K562 (cell line): Measurements from ENCODE around the gene ZNF24. TPM values are rescaled to one million over a fixed set of nuclear protein-coding genes. Genes with fewer than 3 reads are reported as not detected.

Source experiments
- BHLHE40 ChIP-seq: IDR thresholded peaks from 2 replicates; pipeline ENCODE4 v1.6.1; 2011; ENCODE audit warnings: low read length, improper control_type of control experiment
- CBX8 ChIP-seq: fragments of 200-600 bp; sonication (generic); IDR thresholded peaks from 2 replicates; pipeline ENCODE4 v1.6.1; 2012; ENCODE audit warnings: borderline replicate concordance, mixed run types, low read depth, mild to moderate bottlenecking, moderate library complexity, mixed read lengths, low read length, control low read depth, inconsistent platforms; ENCODE audit not compliant: poor library complexity, severe bottlenecking; ENCODE audit errors: extremely low read depth
- GABPB1 ChIP-seq: sonication (generic); formaldehyde crosslinking; IDR thresholded peaks from 2 replicates; pipeline ENCODE4 v1.8.0; 2022; ENCODE audit warnings: mild to moderate bottlenecking, missing genetic modification reagents
- HCFC1 ChIP-seq: IDR thresholded peaks from 2 replicates; pipeline ENCODE4 v1.6.1; 2012; ENCODE audit warnings: low read depth, low read length, improper control_type of control experiment
- HDGF ChIP-seq: fragments of 450-650 bp; IDR thresholded peaks from 2 replicates; pipeline ENCODE4 v1.6.1; 2016
- JUND ChIP-seq, 2 experiments: IDR thresholded peaks; 2 replicates in 1 of 2; 3 replicates in 1 of 2; pipeline ENCODE4 v1.6.1; 2011; ENCODE audit warnings: borderline replicate concordance in 2 of 2, low read depth in 2 of 2, low read length in 2 of 2, improper control_type of control experiment in 1 of 2, missing biosample characterization in 1 of 2, missing genetic modification characterization in 1 of 2, missing genetic modification reagents in 1 of 2
- MXD1 ChIP-seq: fragments of 250-450 bp; sonication (Bioruptor Pico); IDR thresholded peaks from 2 replicates; pipeline ENCODE4 v1.8.0; 2021; ENCODE audit warnings: borderline replicate concordance, mild to moderate bottlenecking, moderate library complexity; ENCODE audit not compliant: poor library complexity, severe bottlenecking
- NCOA6 ChIP-seq: fragments of 450-650 bp; IDR thresholded peaks from 2 replicates; pipeline ENCODE4 v1.6.1; 2017; ENCODE audit warnings: mild to moderate bottlenecking
- NEUROD1 ChIP-seq: fragments of 150-350 bp; IDR thresholded peaks from 2 replicates; pipeline ENCODE4 v1.6.1; 2014; ENCODE audit warnings: borderline replicate concordance, low read length, low read depth; ENCODE audit not compliant: partially characterized antibody
- RBM39 ChIP-seq: fragments of 200-400 bp; formaldehyde crosslinking; optimal IDR thresholded peaks from 2 replicates; pipeline ENCODE3; 2018; ENCODE audit warnings: low read depth, low read length
- REST ChIP-seq, 2 experiments: fragments of 450-650 bp; formaldehyde crosslinking in 1 of 2; IDR thresholded peaks; 2 replicates each; pipeline versions ENCODE4 v1.4.0 to v1.6.1; 2014 to 2020; ENCODE audit warnings: mild to moderate bottlenecking in 2 of 2, borderline replicate concordance in 1 of 2, low read depth in 1 of 2
- TCFL5 ChIP-seq: fragments of 250-450 bp; sonication (Bioruptor Pico); conservative IDR thresholded peaks from 2 replicates; pipeline ENCODE4 v1.6.1; 2021; ENCODE audit warnings: mild to moderate bottlenecking, moderate library complexity, matching md5 sums
- ZHX1 ChIP-seq: fragments of 150-350 bp; conservative IDR thresholded peaks from 2 replicates; pipeline ENCODE4 v1.6.1; 2014; ENCODE audit warnings: low read length
- ZNF431 ChIP-seq: sonication (generic); formaldehyde crosslinking; IDR thresholded peaks from 2 replicates; pipeline ENCODE4 v1.8.0; 2022; ENCODE audit warnings: mild to moderate bottlenecking, missing genetic modification reagents
- ZNF644 ChIP-seq: fragments of 200-800 bp; sonication (Bioruptor generic); IDR thresholded peaks from 2 replicates; pipeline ENCODE4 v1.6.1; 2016; ENCODE audit warnings: low read depth, missing genetic modification characterization, missing compliant biosample characterization
- polyA plus RNA-seq, 8 experiments: library from polyadenylated mRNA; depleted of rRNA in 4 of 8; stranded (reverse) in 5 of 8; unstranded in 3 of 8; fragments of >200 nt; fragmentation: Nextera tagmentation in 2 of 8; fragmentation: Illumina TruSeq in 1 of 8; extraction: Ambion mirVana in 2 of 8; extraction: Trizol in 1 of 8; gene quantifications; 2 replicates each; pipeline versions ENCODE4 v1.2.1 to v1.2.3, GENCODE V29; 2011 to 2014; ENCODE audit warnings: inconsistent platforms in 1 of 8, missing spikeins in 1 of 8
- total RNA-seq, 7 experiments: library from RNA; depleted of rRNA in 6 of 7; stranded (reverse); fragments of >200 nt in 6 of 7; fragmentation: Illumina TruSeq in 2 of 7; extraction: Trizol in 2 of 7; gene quantifications; 2 replicates each; pipeline versions ENCODE4 v1.2.1 to v1.2.3, GENCODE V29; 2011 to 2021; ENCODE audit warnings: low replicate concordance in 1 of 7

Gene ZNF24
- total and polyA plus RNA-seq, 9 of the 15 experiments (the other 6 are each of a cell fraction or from before 2014, with no cell fraction given) = 35.7 to 72.8 (median 54.1) TPM

GRCh38 chr18:35290094-35290735 is 54.0 kb downstream of the ZNF24 start, which contains the start of gene ZSCAN30 (continued):
- TF ChIP-seq JUND (IDR thresholded peaks at IDR 0.05; ENCODE audit: borderline replicate concordance, low read depth, low read length) (peak; percentile 77), JUND (tag; IDR thresholded peaks at IDR 0.05; ENCODE audit: borderline replicate concordance, low read depth, low read length) (peak; percentile 82; the same call in 1 of the 3 replicates), NEUROD1 (peak; percentile 75), NCOA6 (no peak), ZNF431 (CRISPR knock-in tag) (0 out of 2 replicates have a peak, but pooled peaks have one; percentile 32), GABPB1 (CRISPR knock-in tag) (peak; percentile 67; the same call in 1 of the 2 replicates), HCFC1 (peak; percentile 77), ZNF644 (no peak), ZHX1 (peak; percentile 77; the same call in 1 of the 2 replicates), HDGF (no peak), RBM39 (no peak), BHLHE40 (peak; percentile 72), TCFL5 (no peak), MXD1 (CRISPR knock-in tag) (no peak), REST (IDR thresholded peaks at IDR 0.05; ENCODE audit: borderline replicate concordance) (no peak), REST (CRISPR knock-in tag; IDR thresholded peaks at IDR 0.05; ENCODE audit: low read depth) (no peak), CBX8 (no peak)
